HG03066 (cell line): Measurements from ENCODE around the gene CORO2A.

ENCODE experiments used
- ATAC-seq: cut with Tn5 transposase; IDR thresholded peaks from one replicate; pipeline ENCODE4 v1.9.1; 2021; ENCODE audit warnings: low read depth; ENCODE audit not compliant: unreplicated experiment

CORO2A gene

DNA sequence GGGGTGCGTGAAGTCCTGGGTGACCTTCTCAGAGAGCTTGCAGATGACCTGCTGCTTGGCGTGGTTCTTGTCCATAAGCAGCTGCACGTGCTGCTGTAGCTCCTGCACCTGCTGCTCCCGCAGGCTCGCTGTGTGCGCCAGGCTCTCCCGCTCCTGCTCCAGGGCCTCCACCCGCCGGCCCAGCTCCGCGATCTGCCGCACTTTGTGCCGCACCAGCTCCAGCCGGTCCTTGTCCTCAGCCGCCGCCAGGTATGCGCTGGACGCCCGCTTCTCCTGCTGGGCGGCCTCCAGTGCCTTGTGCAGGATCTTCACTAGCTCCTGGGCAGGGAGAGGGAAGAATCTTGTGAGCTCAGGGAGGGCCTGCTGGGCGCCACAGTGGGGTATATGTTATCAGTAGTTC, 28.5 kb upstream of the CORO2A start:
- no peak for ATAC-seq

DNA sequence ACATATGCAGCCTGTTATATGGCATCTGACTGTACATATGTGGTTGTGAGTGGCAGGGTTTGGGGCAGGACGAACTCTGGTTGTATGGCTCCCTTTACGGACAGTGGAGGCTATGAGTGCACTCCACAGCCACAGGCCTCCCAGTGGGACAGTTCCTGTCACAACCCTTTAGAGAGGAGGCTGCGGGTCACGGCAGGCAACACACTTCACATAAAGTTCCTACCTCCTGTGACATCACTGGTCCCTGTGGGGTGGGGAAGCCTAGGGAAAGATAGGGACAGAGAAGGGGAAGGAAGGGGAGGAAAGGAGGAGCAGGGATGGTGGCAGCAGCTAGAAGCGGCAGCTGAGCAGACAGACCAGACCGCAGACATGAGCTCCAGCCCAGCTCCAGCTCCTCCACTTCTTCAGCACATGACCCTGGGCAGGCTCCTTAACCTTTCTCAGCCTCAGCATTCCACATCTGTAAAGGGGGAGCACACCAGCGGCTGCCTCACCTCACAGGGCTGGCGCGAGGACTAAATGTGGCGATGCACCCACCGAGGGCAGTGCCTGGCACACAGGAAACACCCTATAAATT, 27.4 kb upstream of the CORO2A start:
- no peak for ATAC-seq

- no peak for ATAC-seq
These were observed 26.9 kb upstream of the CORO2A start for GRCh38 chr9:98219364-98219716.

GRCh38 chr9:98218562-98219363, 26.3 kb upstream of the CORO2A start:
- no peak for ATAC-seq

DNA sequence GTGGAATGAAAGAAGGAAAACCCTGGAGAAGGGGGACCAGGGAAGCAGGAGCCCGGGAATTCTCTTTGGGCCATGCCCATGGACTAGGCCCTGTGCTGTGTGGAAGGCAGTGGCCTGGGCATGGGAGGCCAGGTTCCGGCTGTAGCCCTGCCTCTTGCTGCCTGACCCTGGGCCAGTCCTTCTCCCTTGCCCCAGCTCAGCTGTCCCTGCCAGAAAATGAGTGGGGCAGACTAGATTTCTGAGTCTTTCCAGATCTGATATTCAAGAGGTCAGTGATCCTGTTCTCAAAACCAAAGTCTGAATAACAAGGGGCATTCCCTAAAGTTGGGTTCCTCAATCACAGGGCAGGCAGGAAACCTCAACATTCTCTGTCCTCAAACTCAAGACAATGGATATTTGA, 24.8 kb upstream of the CORO2A start:
- ATAC-seq = no peak

DNA sequence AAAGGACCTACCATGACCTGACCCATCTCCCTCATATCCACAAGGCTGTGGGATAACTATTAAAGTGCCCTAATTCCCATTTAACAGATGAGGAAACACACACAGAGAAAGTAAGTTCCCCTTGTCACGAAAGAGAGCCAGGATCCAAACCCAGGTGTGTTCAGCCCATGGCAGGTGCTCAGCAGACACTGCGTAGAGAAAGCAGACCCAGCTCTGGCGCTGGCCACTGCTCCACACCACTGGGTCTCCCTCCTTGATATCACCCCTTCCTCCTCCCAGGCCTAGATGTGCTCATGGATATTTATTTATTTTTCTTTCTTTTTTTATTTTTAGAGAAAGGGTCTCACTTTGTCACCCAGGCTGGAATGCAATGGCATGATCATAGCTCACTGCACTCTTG, 24.0 kb upstream of the CORO2A start:
- ATAC-seq = no peak

DNA sequence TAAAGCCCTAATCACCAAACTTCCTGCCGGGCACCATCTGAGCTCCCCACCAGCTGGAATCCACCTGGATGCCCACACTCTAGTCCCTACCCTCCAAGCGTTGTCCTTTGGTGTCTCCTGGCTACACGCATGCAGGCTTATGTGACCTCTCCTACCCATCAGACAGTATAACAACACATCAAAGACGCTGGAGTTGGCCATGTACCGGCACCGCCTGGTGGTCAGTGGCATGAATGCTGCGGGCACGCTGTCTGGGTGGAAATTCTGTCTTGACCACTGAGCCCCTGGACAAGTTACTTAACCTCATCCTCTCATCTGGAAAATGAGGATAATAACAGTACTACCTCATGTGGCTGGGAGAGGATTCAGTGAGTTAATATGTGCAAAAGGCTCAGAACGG, 23.4 kb upstream of the CORO2A start:
- ATAC-seq = no peak

DNA sequence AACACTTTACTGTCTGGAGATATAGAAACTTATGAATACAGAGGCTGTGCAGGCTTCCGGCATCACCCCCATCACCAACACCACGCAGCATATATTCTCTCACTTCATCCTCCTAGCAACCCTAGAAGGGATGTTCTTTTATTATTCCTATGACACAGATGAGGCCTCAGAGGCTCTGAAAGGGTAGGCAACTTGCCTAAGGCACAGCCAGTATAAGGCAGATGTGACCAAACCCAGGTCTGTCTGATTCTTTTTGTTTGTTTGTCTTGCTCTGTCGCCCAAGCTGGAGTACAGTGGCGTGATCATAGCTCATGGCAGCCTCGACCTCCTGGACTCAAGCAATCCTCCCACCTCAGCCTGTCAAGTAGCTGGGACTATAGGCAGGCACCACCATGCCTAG, 22.8 kb upstream of the CORO2A start:
- no peak for ATAC-seq

DNA sequence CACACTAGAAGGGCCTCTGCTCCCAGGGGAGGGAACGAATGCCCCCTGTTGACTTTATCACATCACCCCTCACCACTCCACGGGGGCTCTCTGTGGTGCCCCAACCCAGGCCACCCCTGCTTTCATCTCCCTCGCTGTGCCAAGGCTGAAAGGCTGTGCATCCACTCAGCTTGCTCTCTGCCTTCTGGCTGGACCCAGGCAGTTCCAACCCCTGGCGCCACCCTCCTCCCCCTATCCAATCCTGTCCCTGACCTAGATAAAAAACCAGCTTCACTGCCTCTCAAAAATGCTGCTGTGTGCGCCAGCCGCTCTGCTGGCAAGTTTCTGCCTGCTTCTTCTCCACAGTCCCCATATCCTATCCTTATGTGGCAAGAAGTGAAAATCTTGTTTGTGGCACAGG, 22.4 kb upstream of the CORO2A start:
- ATAC-seq = no peak

GRCh38 chr9:98211260-98211659, 18.8 kb upstream of the CORO2A start:
- no peak for ATAC-seq

DNA sequence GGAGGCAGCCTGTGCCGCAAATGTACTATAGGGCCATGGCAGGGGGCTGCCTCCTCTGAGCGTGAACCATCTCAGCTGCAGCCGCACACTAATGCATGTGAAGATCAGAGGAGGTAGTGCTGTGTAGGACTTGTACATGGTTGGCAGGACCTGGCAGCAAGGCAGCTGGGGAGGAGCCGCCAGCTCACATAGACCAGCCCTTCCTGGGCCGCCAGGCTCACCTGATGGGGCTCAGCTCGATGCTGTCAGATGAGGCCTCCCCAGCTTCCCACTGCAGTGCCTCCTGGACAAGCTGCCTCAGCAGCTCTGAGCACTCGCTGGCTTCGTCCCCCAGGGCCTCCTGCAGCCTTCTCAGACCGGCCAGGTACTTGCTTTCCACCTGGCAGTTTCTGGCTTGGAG, 18.0 kb upstream of the CORO2A start:
- ATAC-seq = no peak

- ATAC-seq = no peak
These were observed 17.1 kb upstream of the CORO2A start for GRCh38 chr9:98209530-98209929.

- no peak for ATAC-seq
These were observed 16.2 kb upstream of the CORO2A start for GRCh38 chr9:98208635-98209034.

DNA sequence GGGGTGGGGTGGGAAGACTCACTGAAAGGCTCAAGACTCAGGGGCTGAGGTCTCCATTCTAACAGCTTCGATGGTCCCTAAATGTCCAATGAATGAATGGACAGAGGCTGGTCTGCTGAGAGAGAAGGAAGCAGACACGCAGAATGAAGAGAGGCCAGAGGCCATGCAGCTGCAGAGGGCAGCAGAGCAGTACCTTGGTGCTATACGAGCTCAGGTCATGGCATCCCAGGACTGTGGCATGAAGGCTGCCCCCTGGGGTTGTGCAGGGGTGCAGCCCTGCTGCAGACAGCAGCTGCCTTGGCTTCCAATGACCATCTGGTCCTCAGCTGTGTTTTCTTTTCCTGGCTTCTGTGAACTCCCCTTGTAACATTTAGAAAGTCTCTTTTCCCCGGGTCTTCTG, 15.2 kb upstream of the CORO2A start:
- no peak for ATAC-seq

DNA sequence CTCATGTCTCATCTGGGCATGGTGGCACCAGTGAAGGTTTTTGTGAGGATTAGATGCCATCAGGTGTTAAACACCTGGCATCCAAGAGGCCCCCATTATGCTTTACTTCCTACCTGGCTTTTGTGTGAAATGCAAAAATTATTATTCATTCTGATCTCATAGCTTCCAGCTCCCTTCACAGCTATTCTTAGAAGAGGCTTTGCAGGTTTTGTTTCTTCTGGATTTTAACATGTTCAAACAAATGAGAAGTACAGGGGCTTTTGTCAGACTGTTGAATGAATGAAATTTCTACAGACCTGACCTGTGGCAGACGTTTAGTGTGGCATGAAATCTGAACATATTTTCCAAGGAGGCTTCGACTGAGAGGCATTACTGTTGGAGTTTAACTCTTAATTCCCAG, 14.3 kb upstream of the CORO2A start:
- no peak for ATAC-seq

GRCh38 chr9:98204692-98205091, 12.3 kb upstream of the CORO2A start:
- ATAC-seq = no peak

DNA sequence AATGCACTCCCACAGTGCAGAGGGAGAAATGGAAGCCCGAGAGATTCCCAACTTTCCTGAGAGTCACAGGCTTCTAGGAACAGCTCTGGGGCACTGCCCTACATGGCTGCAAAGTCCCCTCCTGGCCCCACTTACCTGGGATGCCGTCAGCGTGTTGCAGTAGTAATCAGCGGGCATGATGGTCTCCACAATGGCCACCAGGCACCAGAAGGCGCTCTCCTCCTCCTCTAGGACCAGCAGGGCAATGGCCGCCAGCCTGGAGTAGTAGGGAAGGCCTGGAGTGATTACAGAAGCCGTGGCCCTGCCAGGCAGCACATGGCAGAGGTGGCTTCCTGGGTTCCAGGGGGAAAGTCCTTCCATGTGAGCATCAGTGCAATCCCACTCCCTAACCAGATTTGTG, 10.7 kb upstream of the CORO2A start:
- no peak for ATAC-seq

GRCh38 chr9:98202252-98202651, 9.8 kb upstream of the CORO2A start:
- no peak for ATAC-seq

DNA sequence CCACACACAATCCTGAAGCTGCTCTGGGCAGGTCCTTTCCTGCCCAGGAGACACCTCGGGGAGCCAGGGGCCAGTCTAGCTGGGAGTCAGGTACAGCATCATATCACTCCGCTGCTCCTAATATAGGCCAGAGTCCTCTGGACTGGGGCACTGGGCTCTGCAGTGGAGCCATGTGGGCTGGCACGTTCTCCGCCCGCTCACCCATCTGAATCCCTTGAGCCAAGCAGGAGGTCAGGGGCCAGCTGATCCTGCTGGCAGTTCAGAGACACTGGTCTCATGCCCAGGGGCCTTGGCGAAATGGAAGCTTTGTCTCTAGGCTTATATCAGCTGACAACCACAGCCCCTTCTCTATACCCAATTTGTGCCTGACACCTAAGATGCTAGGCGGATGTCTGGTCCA, 9.3 kb upstream of the CORO2A start:
- no peak for ATAC-seq

DNA sequence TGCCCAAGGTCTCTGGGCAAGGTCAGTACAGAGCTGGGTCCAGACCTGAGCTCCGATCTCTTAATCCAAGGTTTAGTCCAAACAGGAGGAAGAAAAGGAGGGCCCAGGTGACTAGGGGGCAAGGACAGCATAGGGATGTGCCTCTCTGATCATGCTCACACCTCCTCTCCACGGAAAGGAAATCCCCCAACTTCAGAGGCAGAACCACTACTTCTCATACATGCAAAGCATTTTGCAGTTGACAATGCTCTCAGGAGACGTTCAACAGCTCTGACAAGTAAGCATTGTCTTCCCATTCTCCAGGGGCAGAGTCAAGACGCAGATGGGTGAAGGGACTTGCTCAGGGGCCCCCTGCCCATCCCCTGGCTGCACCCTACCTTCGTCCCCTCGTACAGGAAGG, 8.7 kb upstream of the CORO2A start:
- ATAC-seq = no peak

GRCh38 chr9:98199388-98200033, 7.1 kb upstream of the CORO2A start:
- no peak for ATAC-seq

GRCh38 chr9:98195671-98196070, 3.2 kb upstream of the CORO2A start:
- no peak for ATAC-seq
